ENCODE results near the gene ACIN1. TPM values are rescaled to one million over a fixed set of nuclear protein-coding genes. Genes with fewer than 3 reads are reported as not detected.

Gene ACIN1
- total and polyA plus RNA-seq, 10 of the 15 experiments (the other 5 are each of a cell fraction or from before 2014, with no cell fraction given): 4.3 to 148 (median 93.4) TPM

DNA sequence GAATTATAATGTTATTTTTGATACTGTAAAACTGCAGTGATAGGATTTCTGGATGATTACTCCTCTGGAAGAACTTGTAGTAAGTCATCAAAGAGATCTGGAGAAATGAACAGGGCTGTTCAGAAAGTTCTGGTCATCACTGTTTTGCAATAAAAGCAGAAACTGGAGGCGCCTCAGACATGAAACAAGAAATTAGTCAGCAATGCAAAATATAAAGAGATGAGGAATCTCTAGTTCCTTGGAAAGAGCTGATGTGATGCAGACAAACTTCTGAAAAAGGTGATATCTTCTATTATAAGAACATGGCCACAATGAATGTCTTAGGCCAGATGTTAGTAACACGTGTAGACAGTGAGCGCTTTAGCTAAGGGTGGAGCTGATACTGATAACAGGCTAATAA lies 9.5 kb downstream of the ACIN1 start:
- in situ Hi-C loops (cut with MboI): no loop called here
- ChIA-PET SMC1A (ENCODE audit: uncharacterized antibody, unreplicated experiment) (interaction anchor here (0.6 to 1.3 kb wide), 4 partner anchors 9 to 17 kb away, joined by 3 to 4 read pairs (median 3); partner anchors contain the start of genes ACIN1 and C14orf119), POLR2A (interaction anchor here (0.6 to 1.3 kb wide), 2 partner anchors 9 to 93 kb away, joined by 6 to 7 read pairs; partner anchors contain the start of genes ACIN1 and C14orf119), CTCF (interaction anchor here (0.6 to 3.1 kb wide), 6 partner anchors 8 to 99 kb away, joined by 3 to 16 read pairs (median 5); partner anchors contain the start of gene ACIN1), RAD21 (ENCODE audit: unreplicated experiment) (no interaction called here)
- H3K4me3 ChIP-seq: no peak overlapping the region
- no TSS peak for BruUV-seq (replicated peaks)
- no peaks in the 10 kb centered on the region for H3K9me3 ChIP-seq (replicated peaks; ENCODE audit: control insufficient read depth, insufficient read depth, low read length)
- no peak overlapping the region for H2AFZ ChIP-seq (ENCODE audit: control insufficient read depth, low read depth, low read length)
- H3K9ac ChIP-seq (ENCODE audit: control insufficient read depth, insufficient read depth, low read length): no peak overlapping the region
- TF ChIP-seq JUNB (IDR thresholded peaks at IDR 0.05) (no peak), POU2F2 (IDR thresholded peaks at IDR 0.05; ENCODE audit: borderline replicate concordance, low read depth, low read length) (no peak), SREBF2 (IDR thresholded peaks at IDR 0.05; ENCODE audit: low read length) (no peak), PML (IDR thresholded peaks at IDR 0.05; ENCODE audit: low read length) (no peak), HDGF (IDR thresholded peaks at IDR 0.05) (no peak), BACH1 (IDR thresholded peaks at IDR 0.05; ENCODE audit: borderline replicate concordance) (no peak), MTA2 (IDR thresholded peaks at IDR 0.05; ENCODE audit: low read depth) (no peak), CBFB (IDR thresholded peaks at IDR 0.05; ENCODE audit: low read depth) (no peak), RBBP5 (conservative IDR thresholded peaks at IDR 0.05) (no peak), SMC3 (IDR thresholded peaks at IDR 0.05; ENCODE audit: borderline replicate concordance, low read length) (no peak), MTA3 (IDR thresholded peaks at IDR 0.05; ENCODE audit: borderline replicate concordance, low read length) (no peak), FOXM1 (IDR thresholded peaks at IDR 0.05; ENCODE audit: low read depth, low read length) (no peak), RAD51 (IDR thresholded peaks at IDR 0.05) (no peak), ZNF384 (IDR thresholded peaks at IDR 0.05; ENCODE audit: borderline replicate concordance, low read depth, low read length) (no peak), CEBPB (IDR thresholded peaks at IDR 0.05; ENCODE audit: borderline replicate concordance in 1 of 2, low read depth in 2 of 2, low read length in 2 of 2) (no peak), LARP7 (IDR thresholded peaks at IDR 0.05) (no peak)
- TF ChIP-seq, protein P1, sequence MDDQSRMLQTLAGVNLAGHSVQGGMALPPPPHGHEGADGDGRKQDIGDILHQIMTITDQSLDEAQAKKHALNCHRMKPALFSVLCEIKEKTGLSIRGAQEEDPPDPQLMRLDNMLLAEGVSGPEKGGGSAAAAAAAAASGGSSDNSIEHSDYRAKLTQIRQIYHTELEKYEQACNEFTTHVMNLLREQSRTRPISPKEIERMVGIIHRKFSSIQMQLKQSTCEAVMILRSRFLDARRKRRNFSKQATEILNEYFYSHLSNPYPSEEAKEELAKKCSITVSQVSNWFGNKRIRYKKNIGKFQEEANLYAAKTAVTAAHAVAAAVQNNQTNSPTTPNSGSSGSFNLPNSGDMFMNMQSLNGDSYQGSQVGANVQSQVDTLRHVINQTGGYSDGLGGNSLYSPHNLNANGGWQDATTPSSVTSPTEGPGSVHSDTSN (IDR thresholded peaks at IDR 0.05; ENCODE audit: insufficient replicate concordance, low read depth, low read length): no peak
- no peaks in the 10 kb centered on the region for H3K27me3 ChIP-seq (replicated peaks in 1 of 2; ENCODE audit: control insufficient read depth in 2 of 2, insufficient read depth in 2 of 2, low read length in 1 of 2)
- FAIRE-seq (no peak), DNase-seq (ENCODE audit: low read depth, low spot score) (no peak), ATAC-seq (no peak)
- peaks cover 9 to 41% of the 10 kb centered on the region in 2 experiments for H3K36me3 ChIP-seq (ENCODE audit: control insufficient read depth in 2 of 2, insufficient read depth in 2 of 2, low read length in 1 of 2)
- no peaks in the 10 kb centered on the region; the same call in 1 of the 2 replicates for H3K79me2 ChIP-seq (ENCODE audit: control insufficient read depth, insufficient read depth, low read length)
- intact Hi-C loops (cut with micrococcal nuclease; ENCODE audit: unreplicated experiment): no loop called here
- no peaks in the 10 kb centered on the region for H3K4me1 ChIP-seq (ENCODE audit: control insufficient read depth, insufficient read depth, low read length)
- no peak overlapping the region for H3K4me2 ChIP-seq (ENCODE audit: control insufficient read depth, insufficient read depth)
- H3K27ac ChIP-seq (ENCODE audit: control insufficient read depth, insufficient read depth): no peak overlapping the region
- 35% methylated on average over 3 of the region's 3 CpGs for WGBS (ENCODE audit: insufficient coverage, insufficient replicate concordance, low lambda C conversion rate, missing lambda C conversion rate)
- no peaks in the 10 kb centered on the region for H4K20me1 ChIP-seq (ENCODE audit: control insufficient read depth, insufficient read depth)

All from GM12878 (cell line).